ENCODE measurements around the gene SMAD3.
"Not testable (repeated sequence)": the region's sequence is repeated elsewhere in the genome, so short reads cannot be mapped to it uniquely, and the experiment has no call there.

Gene SMAD3

GRCh38 chr15:67065531-67066005 lies at the start of gene SMAD3:
SMAD3 (plus strand) TSS chr15:67065602; CDS start chr15:67066155, 553 bp downstream.
- peak; percentile 55 to 65 for DNase-seq (ENCODE audit: low read depth in 1 of 2, low spot score in 1 of 2)

GRCh38 chr15:67017311-67017710 lies 48.1 kb upstream of the SMAD3 start:
- no peak for DNase-seq (ENCODE audit: low read depth in 1 of 2, low spot score in 1 of 2)

GRCh38 chr15:67018026-67018425 lies 47.4 kb upstream of the SMAD3 start:
- no peak for DNase-seq (ENCODE audit: low read depth in 1 of 2, low spot score in 1 of 2)

- DNase-seq (ENCODE audit: low read depth in 1 of 2, low spot score in 1 of 2): no peak
Observed at GRCh38 chr15:67018441-67018840, 47.0 kb upstream of the SMAD3 start.

- no peak for DNase-seq (ENCODE audit: low read depth in 1 of 2, low spot score in 1 of 2)
Observed at GRCh38 chr15:67019069-67019468, 46.3 kb upstream of the SMAD3 start.

GRCh38 chr15:67019884-67020520 lies 45.4 kb upstream of the SMAD3 start:
- DNase-seq (ENCODE audit: low read depth in 1 of 2, low spot score in 1 of 2): no peak

- DNase-seq (ENCODE audit: low read depth in 1 of 2, low spot score in 1 of 2): not testable (repeated sequence)
Observed at GRCh38 chr15:67020668-67021067, 44.7 kb upstream of the SMAD3 start.

- no peak for DNase-seq (ENCODE audit: low read depth in 1 of 2, low spot score in 1 of 2)
Observed at GRCh38 chr15:67021455-67021854, 43.9 kb upstream of the SMAD3 start.

GRCh38 chr15:67022587-67023105 lies 42.8 kb upstream of the SMAD3 start:
- no peak for DNase-seq (ENCODE audit: low read depth in 1 of 2, low spot score in 1 of 2)

GRCh38 chr15:67023517-67024313 lies 41.7 kb upstream of the SMAD3 start:
- no peak for DNase-seq (ENCODE audit: low read depth in 1 of 2, low spot score in 1 of 2)

GRCh38 chr15:67024314-67024997 lies 40.9 kb upstream of the SMAD3 start:
- DNase-seq (ENCODE audit: low read depth in 1 of 2, low spot score in 1 of 2): no peak

GRCh38 chr15:67024998-67025368 lies 40.4 kb upstream of the SMAD3 start:
- no peak for DNase-seq (ENCODE audit: low read depth in 1 of 2, low spot score in 1 of 2)

- DNase-seq (ENCODE audit: low read depth in 1 of 2, low spot score in 1 of 2): no peak
Observed at GRCh38 chr15:67025719-67026609, 39.4 kb upstream of the SMAD3 start.

GRCh38 chr15:67026610-67026967 lies 38.8 kb upstream of the SMAD3 start:
- no peak for DNase-seq (ENCODE audit: low read depth in 1 of 2, low spot score in 1 of 2)

GRCh38 chr15:67028440-67028839 lies 37.0 kb upstream of the SMAD3 start:
- DNase-seq (ENCODE audit: low read depth in 1 of 2, low spot score in 1 of 2): not testable (repeated sequence)

GRCh38 chr15:67030036-67030762 lies 35.2 kb upstream of the SMAD3 start:
- DNase-seq (ENCODE audit: low read depth in 1 of 2, low spot score in 1 of 2): no peak

GRCh38 chr15:67031331-67031730 lies 34.1 kb upstream of the SMAD3 start:
- DNase-seq (ENCODE audit: low read depth in 1 of 2, low spot score in 1 of 2): no peak

GRCh38 chr15:67032608-67033007 lies 32.8 kb upstream of the SMAD3 start:
- no peak for DNase-seq (ENCODE audit: low read depth in 1 of 2, low spot score in 1 of 2)

GRCh38 chr15:67033012-67033411 lies 32.4 kb upstream of the SMAD3 start:
- DNase-seq (ENCODE audit: low read depth in 1 of 2, low spot score in 1 of 2): peak in 1 of 2 donors; percentile 10

GRCh38 chr15:67033571-67034044 lies 31.8 kb upstream of the SMAD3 start:
- no peak for DNase-seq (ENCODE audit: low read depth in 1 of 2, low spot score in 1 of 2)

All from activated T-helper 1 cell treated with anti-CD3 and anti-CD28 coated beads, Interleukin-2, amount 50 U/mL, for 16 hours (primary cell).